H1 (cell line): ENCODE measurements around the gene SEZ6. TPM values are rescaled to one million over a fixed set of nuclear protein-coding genes. Genes with fewer than 3 reads are reported as not detected.
A peak's percentile ranks its signal among the peaks of the same experiment; 100 is the strongest.

ENCODE experiments used
- CTCF ChIA-PET: fragments of 300-600 bp; sonication (Branson Sonifier 250); formaldehyde crosslinking; loops from one replicate; lab custom pipeline; 2021; ENCODE audit not compliant: partially characterized antibody; lab: Charles Lee
- POLR2A ChIA-PET: fragments of 300-600 bp; sonication (Branson Sonifier 250); formaldehyde crosslinking; loops from one replicate; lab custom pipeline; 2021; ENCODE audit warnings: inconsistent platforms; ENCODE audit not compliant: partially characterized antibody; lab: Charles Lee
- DNase-seq, 2 experiments: peaks; one replicate each; pipeline versions ENCODE4 v3.0.0 to v3.0.0-alpha.2; 2010 to 2022; ENCODE audit warnings: low spot score in 2 of 2, low read depth in 1 of 2, mixed read lengths in 1 of 2
- FAIRE-seq: peaks from 2 replicates; lab custom pipeline; 2011; peaks lifted over from hg19 to GRCh38; lab: Jason Lieb, UNC
- H2AFZ ChIP-seq: 2 replicates; pipeline ENCODE4 v1.8.1; 2012; ENCODE audit warnings: low read length, inconsistent platforms
- H2AK5ac ChIP-seq: 2 replicates; pipeline ENCODE4 v1.6.1; 2013; ENCODE audit warnings: low read depth, low read length
- H2BK120ac ChIP-seq: replicated peaks from 2 replicates; pipeline ENCODE3; 2013; ENCODE audit warnings: low read depth, low read length, inconsistent platforms
- H2BK12ac ChIP-seq: 2 replicates; pipeline ENCODE4 v1.6.1; 2013; ENCODE audit warnings: low read depth, low read length
- H2BK15ac ChIP-seq: 2 replicates; pipeline ENCODE4 v1.6.1; 2013; ENCODE audit warnings: low read length
- H2BK20ac ChIP-seq: 2 replicates; pipeline ENCODE4 v1.6.1; 2013; ENCODE audit warnings: low read length
- H2BK5ac ChIP-seq: 2 replicates; pipeline ENCODE4 v1.6.1; 2013; ENCODE audit warnings: low read depth, low read length
- H3K14ac ChIP-seq: 2 replicates; pipeline ENCODE4 v1.6.1; 2013; ENCODE audit warnings: inconsistent platforms; ENCODE audit not compliant: insufficient read length
- H3K18ac ChIP-seq: 2 replicates; pipeline ENCODE4 v1.6.1; 2013; ENCODE audit warnings: low read length; ENCODE audit errors: extremely low read depth
- H3K23ac ChIP-seq: 2 replicates; pipeline ENCODE4 v1.6.1; 2013; ENCODE audit warnings: inconsistent platforms; ENCODE audit not compliant: insufficient read length
- H3K23me2 ChIP-seq: 2 replicates; pipeline ENCODE4 v1.6.1; 2013; ENCODE audit warnings: low read depth, low read length
- H3K27ac ChIP-seq: 2 replicates; pipeline ENCODE4 v1.6.1; 2011; ENCODE audit warnings: low read depth, low read length, inconsistent platforms
- H3K27me3 ChIP-seq, 4 experiments: replicated peaks in 1 of 4; 1 replicate in 1 of 4; 2 replicates in 3 of 4; pipeline versions ENCODE4 v1.6.1 to v1.8.1; 2011 to 2013; ENCODE audit warnings: low read length in 3 of 4, mild to moderate bottlenecking in 3 of 4, inconsistent platforms in 2 of 4, mixed read lengths in 2 of 4, moderate library complexity in 1 of 4; ENCODE audit not compliant: control insufficient read depth in 3 of 4, insufficient read depth in 3 of 4; ENCODE audit errors: extremely low read depth in 1 of 4
- H3K36me3 ChIP-seq, 4 experiments: 2 replicates each; pipeline versions ENCODE4 v1.6.1 to v1.8.1; 2011 to 2013; ENCODE audit warnings: mild to moderate bottlenecking in 4 of 4, low read length in 3 of 4, moderate library complexity in 2 of 4, control low read depth in 1 of 4, inconsistent platforms in 1 of 4; ENCODE audit not compliant: insufficient read depth in 4 of 4, control insufficient read depth in 2 of 4
- H3K4ac ChIP-seq: replicated peaks from 2 replicates; pipeline ENCODE3; 2013; ENCODE audit warnings: low read length, low read depth, mixed read lengths, inconsistent platforms; ENCODE audit not compliant: insufficient read length
- H3K4me1 ChIP-seq, 4 experiments: replicated peaks in 1 of 4; 1 replicate in 1 of 4; 2 replicates in 3 of 4; pipeline versions ENCODE4 v1.6.1 to v1.8.1; 2011 to 2013; ENCODE audit warnings: low read length in 3 of 4, inconsistent platforms in 2 of 4, mixed read lengths in 1 of 4; ENCODE audit not compliant: insufficient read depth in 4 of 4, control insufficient read depth in 3 of 4
- H3K4me2 ChIP-seq, 2 experiments: 2 replicates each; pipeline versions ENCODE4 v1.6.1 to v1.8.1; 2011 to 2013; ENCODE audit warnings: low read depth in 2 of 2, low read length in 2 of 2, control low read depth in 1 of 2, inconsistent platforms in 1 of 2, mild to moderate bottlenecking in 1 of 2; ENCODE audit not compliant: insufficient read depth in 1 of 2
- H3K4me3 ChIP-seq, 4 experiments: fragments of 200-600, 300-600 bp in 1 of 4; sonication (generic), shearing (Covaris generic), sonication (Bioruptor Twin) in 1 of 4; 2 replicates each; pipeline versions ENCODE4 v1.5.1 to v1.8.1; 2011 to 2016; ENCODE audit warnings: low read length in 4 of 4, low read depth in 3 of 4, control low read depth in 2 of 4, inconsistent platforms in 2 of 4, mild to moderate bottlenecking in 2 of 4, mixed read lengths in 1 of 4, moderate library complexity in 1 of 4; ENCODE audit not compliant: insufficient read depth in 2 of 4; ENCODE audit errors: extremely low read depth in 1 of 4
- H3K56ac ChIP-seq: replicated peaks from 2 replicates; pipeline ENCODE3; 2013; ENCODE audit warnings: low read depth, mild to moderate bottlenecking, mixed read lengths, low read length, inconsistent platforms; ENCODE audit not compliant: insufficient read length
- H3K79me1 ChIP-seq: 2 replicates; pipeline ENCODE4 v1.6.1; 2013; ENCODE audit warnings: low read depth, low read length, control low read depth
- H3K79me2 ChIP-seq, 2 experiments: 2 replicates each; pipeline versions ENCODE4 v1.6.1 to v1.8.1; 2012 to 2013; ENCODE audit warnings: low read length in 2 of 2, mild to moderate bottlenecking in 2 of 2, inconsistent platforms in 1 of 2; ENCODE audit not compliant: insufficient read depth in 2 of 2, control insufficient read depth in 1 of 2
- H3K9ac ChIP-seq, 4 experiments: replicated peaks in 1 of 4; 1 replicate in 1 of 4; 2 replicates in 3 of 4; pipeline versions ENCODE4 v1.6.1 to v1.8.1; 2011 to 2013; ENCODE audit warnings: low read depth in 3 of 4, low read length in 3 of 4, control low read depth in 2 of 4, mild to moderate bottlenecking in 2 of 4, moderate library complexity in 2 of 4, inconsistent platforms in 1 of 4; ENCODE audit errors: extremely low read depth in 1 of 4
- H3K9me3 ChIP-seq, 2 experiments: 2 replicates each; pipeline versions ENCODE4 v1.6.1 to v1.8.1; 2012 to 2013; ENCODE audit warnings: mild to moderate bottlenecking in 2 of 2, moderate library complexity in 2 of 2, control low read depth in 1 of 2, inconsistent platforms in 1 of 2, low read depth in 1 of 2, low read length in 1 of 2, mixed read lengths in 1 of 2; ENCODE audit not compliant: insufficient read depth in 2 of 2
- H4K20me1 ChIP-seq, 2 experiments: replicated peaks in 1 of 2; 2 replicates each; pipeline versions ENCODE3 to v1.8.1; 2011 to 2013; ENCODE audit warnings: inconsistent platforms in 2 of 2, low read length in 2 of 2, mild to moderate bottlenecking in 1 of 2; ENCODE audit not compliant: insufficient read depth in 2 of 2, control insufficient read depth in 1 of 2
- H4K5ac ChIP-seq: 2 replicates; pipeline ENCODE4 v1.6.1; 2013; ENCODE audit warnings: low read length, low read depth, mixed read lengths, inconsistent platforms; ENCODE audit not compliant: insufficient read length
- H4K8ac ChIP-seq: 2 replicates; pipeline ENCODE4 v1.8.0; 2013; ENCODE audit warnings: mild to moderate bottlenecking, moderate library complexity, low read length, inconsistent platforms; ENCODE audit not compliant: insufficient read depth; ENCODE audit errors: extremely low read depth
- H4K91ac ChIP-seq: replicated peaks from 2 replicates; pipeline ENCODE3; 2013; ENCODE audit warnings: low read length, mixed read lengths, inconsistent platforms; ENCODE audit not compliant: insufficient read length
- CREB1 ChIP-seq: IDR thresholded peaks from 2 replicates; pipeline ENCODE4 v1.6.1; 2012; ENCODE audit warnings: inconsistent platforms
- EP300 ChIP-seq, 2 experiments: IDR thresholded peaks; 1 replicate in 1 of 2; 2 replicates in 1 of 2; pipeline ENCODE4 v1.6.1; 2011 to 2012; ENCODE audit warnings: low read depth in 2 of 2, low read length in 2 of 2, mild to moderate bottlenecking in 2 of 2, borderline replicate concordance in 1 of 2, inconsistent platforms in 1 of 2, moderate library complexity in 1 of 2
- GTF2F1 ChIP-seq: IDR thresholded peaks from 2 replicates; pipeline ENCODE4 v1.6.1; 2012; ENCODE audit warnings: low read depth, low read length, improper control_type of control experiment, borderline replicate concordance
- JUND ChIP-seq: IDR thresholded peaks from 2 replicates; pipeline ENCODE4 v1.6.1; 2011; ENCODE audit warnings: mild to moderate bottlenecking, improper control_type of control experiment, low read length
- KDM1A ChIP-seq: fragments of 200-600, 300-600 bp; sonication (generic); IDR thresholded peaks from 2 replicates; pipeline ENCODE4 v1.7.1; 2016; ENCODE audit warnings: mild to moderate bottlenecking, low read length, borderline replicate concordance
- NANOG ChIP-seq: IDR thresholded peaks from 2 replicates; pipeline ENCODE4 v1.6.1; 2011; ENCODE audit warnings: low read length, low read depth, mild to moderate bottlenecking, inconsistent platforms; ENCODE audit not compliant: insufficient read depth, poor library complexity, severe bottlenecking
- RAD21 ChIP-seq, 2 experiments: IDR thresholded peaks in 1 of 2; conservative IDR thresholded peaks in 1 of 2; 2 replicates each; pipeline ENCODE4 v1.6.1; 2011; ENCODE audit warnings: low read depth in 2 of 2, low read length in 2 of 2, improper control_type of control experiment in 1 of 2, inconsistent platforms in 1 of 2, mild to moderate bottlenecking in 1 of 2, moderate library complexity in 1 of 2
- RBBP5 ChIP-seq: IDR thresholded peaks from 2 replicates; pipeline ENCODE4 v1.7.1; 2012; ENCODE audit warnings: low read depth, mild to moderate bottlenecking, inconsistent platforms, low read length, moderate library complexity, borderline replicate concordance
- RNF2 ChIP-seq: fragments of 200-900, 300-1000 bp; sonication (generic); IDR thresholded peaks from 2 replicates; pipeline ENCODE4 v1.7.1; 2016; ENCODE audit warnings: borderline replicate concordance, low read depth, mild to moderate bottlenecking, antibody characterized with exemption, low read length; ENCODE audit not compliant: poor library complexity, severe bottlenecking; ENCODE audit errors: missing control alignments
- TAF7 ChIP-seq: optimal IDR thresholded peaks from 2 replicates; pipeline ENCODE3; 2011; ENCODE audit warnings: low read depth, mild to moderate bottlenecking, inconsistent platforms, low read length, moderate library complexity, borderline replicate concordance
- WGBS, 2 experiments: shearing (Covaris generic) in 1 of 2; methylation state at CpG; one replicate each; pipeline versions ENCODE4 v1.1.6 to v1.1.7; 2013 to 2015; ENCODE audit warnings: low lambda C conversion rate in 2 of 2, mixed read lengths in 2 of 2, inconsistent platforms in 1 of 2, low coverage in 1 of 2, missing lambda C conversion rate in 1 of 2; ENCODE audit not compliant: insufficient replicate concordance in 2 of 2, insufficient coverage in 1 of 2, insufficient read length in 1 of 2; ENCODE audit errors: extremely low coverage in 1 of 2, missing lambda C conversion rate in 1 of 2; 5-methylcytosine and 5-hydroxymethylcytosine counted together
- polyA plus RNA-seq, 7 experiments: library from polyadenylated mRNA; depleted of rRNA in 3 of 7; stranded (reverse) in 5 of 7; unstranded in 2 of 7; fragments of >200 nt in 5 of 7; fragments of 200-250 nt in 2 of 7; gene quantifications; 1 replicate in 5 of 7; 2 replicates in 1 of 7; 4 replicates in 1 of 7; pipeline versions ENCODE4 v1.2.1 to v1.2.3, GENCODE V29; 2011 to 2013; ENCODE audit warnings: missing spikeins in 2 of 7, mixed read lengths in 2 of 7
- total RNA-seq: library from RNA; stranded (reverse); fragmentation: NEBNext Ultra II Directional; extraction: Animal tissue kit (Norgen Biotek cat#: 25700); gene quantifications from 2 replicates; pipeline ENCODE4 v1.2.1, GENCODE V29; 2021
- TF ChIP-seq, protein P1 (sequence below): IDR thresholded peaks from 2 replicates; pipeline ENCODE4 v1.6.1; 2011; ENCODE audit warnings: low read length, improper control_type of control experiment

Gene SEZ6
- total and polyA plus RNA-seq, 2 of the 8 experiments (the other 6 are each of a cell fraction or from before 2014, with no cell fraction given) = 6.9 to 16.1 TPM

GRCh38 chr17:29051194-29051593, 45.4 kb upstream of the SEZ6 start:
- no peaks in the 10 kb centered on the region for H3K9me3 ChIP-seq
- no peak overlapping the region for H4K8ac ChIP-seq
- H3K23ac ChIP-seq = no peak overlapping the region
- no peaks in the 10 kb centered on the region for H3K79me1 ChIP-seq
- 82% methylated on average over 10 of the region's 12 CpGs; no CpG with 5 or more reads in 1 of the 2 experiments for WGBS, 2 experiments
- H2BK12ac ChIP-seq = no peak overlapping the region
- H2BK15ac ChIP-seq = no peak overlapping the region
- POLR2A ChIA-PET = interaction anchor here (0.6 to 1.5 kb wide), 15 partner anchors 8 to 41 kb away, joined by 3 to 7 read pairs (median 4); no protein-coding TSS in a partner anchor
- H3K4ac ChIP-seq = no peak overlapping the region
- peaks cover 2 to 8% (median 5%) of the 10 kb centered on the region in 4 experiments for H3K4me1 ChIP-seq
- peak overlapping the region; percentile 34; the same call in 1 of the 2 replicates for H2BK20ac ChIP-seq
- H3K4me3 ChIP-seq = no peak overlapping the region
- H2AK5ac ChIP-seq = no peak overlapping the region
- H4K20me1 ChIP-seq = no peaks in the 10 kb centered on the region
- no peak overlapping the region for H3K9ac ChIP-seq
- no peaks in the 10 kb centered on the region for H3K27me3 ChIP-seq
- no peak overlapping the region for H3K56ac ChIP-seq
- H3K4me2 ChIP-seq = no peak overlapping the region
- peaks cover 0 to 17% (median 3%) of the 10 kb centered on the region in 4 experiments; a peak in 5 of 8 replicates for H3K36me3 ChIP-seq
- no peaks in the 10 kb centered on the region for H3K23me2 ChIP-seq
- H2BK120ac ChIP-seq = no peak overlapping the region
- no peaks in the 10 kb centered on the region for H3K79me2 ChIP-seq
- no peak overlapping the region for H3K14ac ChIP-seq
- no peak for DNase-seq
- H2BK5ac ChIP-seq = 0 out of 2 replicates have a peak overlapping the region, but pooled peaks have one; percentile 48
- no peak overlapping the region for H3K27ac ChIP-seq
- no peak overlapping the region for H3K18ac ChIP-seq
- H4K5ac ChIP-seq = no peak overlapping the region
- CTCF ChIA-PET = interaction anchor here (0.6 to 1.9 kb wide), 11 partner anchors 12 to 98 kb away, joined by 3 to 7 read pairs (median 4); no protein-coding TSS in a partner anchor
- H2AFZ ChIP-seq = no peak overlapping the region
- peak overlapping the region; percentile 13 for H4K91ac ChIP-seq
- FAIRE-seq = no peak
- TF ChIP-seq GTF2F1 (no peak), RBBP5 (no peak), RNF2 (no peak), RAD21 (IDR thresholded peaks at IDR 0.05 in 1 of 2, conservative IDR thresholded peaks at IDR 0.05 in 1 of 2; ENCODE audit: low read depth in 2 of 2, low read length in 2 of 2) (no peak), TAF7 (no peak), NANOG (no peak), JUND (no peak), CREB1 (no peak), KDM1A (no peak), EP300 (IDR thresholded peaks at IDR 0.05; ENCODE audit: borderline replicate concordance in 1 of 2, low read depth in 2 of 2, low read length in 2 of 2) (no peak)
- TF ChIP-seq, protein P1, sequence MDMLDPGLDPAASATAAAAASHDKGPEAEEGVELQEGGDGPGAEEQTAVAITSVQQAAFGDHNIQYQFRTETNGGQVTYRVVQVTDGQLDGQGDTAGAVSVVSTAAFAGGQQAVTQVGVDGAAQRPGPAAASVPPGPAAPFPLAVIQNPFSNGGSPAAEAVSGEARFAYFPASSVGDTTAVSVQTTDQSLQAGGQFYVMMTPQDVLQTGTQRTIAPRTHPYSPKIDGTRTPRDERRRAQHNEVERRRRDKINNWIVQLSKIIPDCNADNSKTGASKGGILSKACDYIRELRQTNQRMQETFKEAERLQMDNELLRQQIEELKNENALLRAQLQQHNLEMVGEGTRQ = no peak
